GM19397 (cell line): Measurements from ENCODE around the gene SERGEF.

Experiments
- ATAC-seq: cut with Tn5 transposase; IDR thresholded peaks from one replicate; pipeline ENCODE4 v1.9.1; 2021; ENCODE audit warnings: mild to moderate bottlenecking, moderate library complexity; ENCODE audit not compliant: unreplicated experiment

Gene SERGEF

DNA sequence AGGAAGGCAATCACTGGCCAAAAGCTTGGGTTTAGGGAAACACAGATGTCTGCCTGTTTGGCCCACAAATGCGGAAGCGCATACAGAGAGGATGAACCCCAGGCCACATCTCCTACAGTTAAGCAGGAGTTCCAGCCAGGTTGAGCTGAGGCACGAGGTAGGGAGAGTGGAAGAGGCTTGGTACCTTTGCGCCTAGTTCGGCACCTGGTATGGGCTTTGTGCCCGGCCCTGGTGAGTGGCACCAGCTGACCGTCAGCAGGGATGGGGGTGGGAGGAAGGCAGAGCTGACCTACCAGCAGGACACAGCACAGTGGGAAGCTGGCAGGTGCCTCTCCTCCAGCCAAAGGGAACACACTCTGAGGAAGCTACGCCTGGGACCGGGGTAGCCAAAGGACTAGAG lies 220.7 kb downstream of the SERGEF start:
- ATAC-seq, result no peak

- ATAC-seq, result no peak
Measured at GRCh38 chr11:17791144-17791543, 221.7 kb downstream of the SERGEF start.

DNA sequence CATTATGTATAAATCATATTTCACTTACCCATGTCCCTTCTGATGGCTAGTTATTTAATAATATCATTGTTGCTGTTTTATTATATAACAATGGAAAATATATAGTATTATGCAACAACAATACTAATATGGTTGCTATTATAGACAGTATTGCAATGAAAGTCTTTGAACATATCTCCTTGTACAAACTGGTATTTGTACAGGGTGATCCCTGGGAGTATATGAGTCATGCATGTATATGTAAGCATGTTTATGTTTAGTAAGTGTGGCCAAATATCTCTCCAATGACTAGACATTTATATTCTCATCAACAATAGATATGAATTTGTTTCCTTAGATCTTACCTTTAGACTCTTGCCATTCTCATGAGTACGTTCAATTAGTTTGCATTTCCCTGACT lies 222.4 kb downstream of the SERGEF start:
- no peak for ATAC-seq

DNA sequence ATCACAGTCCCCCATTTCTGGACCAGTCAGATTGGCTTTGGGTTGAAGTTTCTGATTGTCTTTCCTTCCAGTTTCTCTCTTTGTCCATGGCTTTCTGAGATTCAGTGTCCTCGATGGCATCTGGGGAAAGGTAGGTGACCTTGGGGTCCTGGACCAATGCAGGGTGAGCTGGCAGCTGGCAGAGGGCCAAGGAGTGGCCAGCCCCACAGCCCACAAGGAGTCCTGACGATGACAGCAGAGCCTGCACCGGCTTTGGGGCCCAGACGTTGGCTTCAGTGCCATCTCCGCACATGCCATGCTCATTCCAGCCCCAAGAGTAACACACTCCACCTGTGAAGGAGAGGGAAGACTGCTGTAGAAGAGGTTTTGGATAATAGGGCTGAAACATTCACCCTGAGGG lies 224.8 kb downstream of the SERGEF start:
- ATAC-seq, result no peak

GRCh38 chr11:17786824-17787525 lies 225.9 kb downstream of the SERGEF start:
- no peak for ATAC-seq

DNA sequence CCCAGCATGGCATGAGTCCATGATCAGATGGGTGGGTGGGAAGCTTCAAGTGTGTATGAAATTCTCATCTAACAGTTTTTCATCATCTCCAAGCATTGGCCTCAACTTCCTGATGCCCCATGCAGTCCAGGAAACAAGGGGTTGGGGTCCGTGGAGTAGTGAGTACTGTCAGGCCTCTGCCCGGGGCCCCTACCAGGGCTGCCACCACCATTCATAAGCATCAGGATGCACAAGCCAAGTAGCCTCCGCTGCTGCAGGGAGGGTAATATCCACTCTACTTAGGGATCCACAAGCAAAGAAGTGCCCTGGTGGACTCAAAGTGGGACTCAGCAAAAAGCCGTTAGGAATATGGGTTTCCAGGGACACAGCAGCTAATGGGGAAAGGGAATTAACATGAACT lies 229.0 kb downstream of the SERGEF start:
- no peak for ATAC-seq

GRCh38 chr11:17782603-17783337 lies 230.1 kb downstream of the SERGEF start:
- ATAC-seq, result no peak

- ATAC-seq, result no peak
Measured at GRCh38 chr11:17782145-17782544, 230.7 kb downstream of the SERGEF start.

- no peak for ATAC-seq
Measured at GRCh38 chr11:17781626-17782025, 231.2 kb downstream of the SERGEF start.

DNA sequence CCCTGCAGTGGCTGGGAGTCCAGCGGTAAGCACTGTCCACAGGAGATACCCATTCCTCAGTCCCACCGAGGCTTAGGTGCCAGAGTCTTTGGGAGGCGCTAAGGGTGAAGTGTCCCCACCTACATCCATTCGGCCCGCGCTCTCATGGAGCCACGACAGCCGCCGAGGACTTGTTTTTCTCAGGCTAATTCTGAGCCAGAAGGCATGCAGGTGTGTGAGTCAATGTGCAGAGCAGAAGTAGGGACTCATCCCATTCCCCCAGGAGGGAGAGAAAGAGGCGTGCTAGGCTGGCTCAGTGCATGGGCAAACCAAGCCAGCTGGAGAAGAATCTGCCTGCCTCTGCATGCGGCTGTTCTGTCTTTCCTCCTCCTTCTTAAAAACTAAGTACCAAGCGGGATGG lies 231.6 kb downstream of the SERGEF start:
- no peak for ATAC-seq

DNA sequence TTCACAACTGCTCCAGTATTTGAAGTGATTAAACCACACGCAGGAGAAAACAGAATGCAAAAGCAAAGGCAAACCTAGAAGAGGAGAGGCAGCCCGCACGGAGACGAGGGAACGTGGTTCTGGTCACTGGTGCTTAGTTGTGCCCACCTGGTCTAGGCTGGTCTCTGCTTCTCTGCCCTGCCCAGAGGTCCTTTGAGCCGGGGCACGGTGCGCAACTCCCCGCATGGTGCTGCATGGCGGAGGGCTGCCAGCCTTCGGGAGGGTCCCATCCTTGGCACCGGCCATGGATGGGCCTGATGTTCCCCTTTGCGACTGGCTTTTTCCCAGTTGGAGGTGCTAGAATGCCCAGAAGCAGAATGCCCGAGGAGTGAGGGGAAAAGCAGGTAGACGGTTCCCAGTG lies 232.2 kb downstream of the SERGEF start:
- no peak for ATAC-seq

- ATAC-seq, result no peak
Measured at GRCh38 chr11:17779861-17780594, 232.8 kb downstream of the SERGEF start.

- no peak for ATAC-seq
Measured at GRCh38 chr11:17778956-17779860, 233.6 kb downstream of the SERGEF start.

- ATAC-seq, result no peak
Measured at GRCh38 chr11:17778352-17778751, 234.5 kb downstream of the SERGEF start.

GRCh38 chr11:17777738-17778091 lies 235.1 kb downstream of the SERGEF start:
- ATAC-seq, result no peak

- no peak for ATAC-seq
Measured at GRCh38 chr11:17777086-17777737, 235.6 kb downstream of the SERGEF start.

DNA sequence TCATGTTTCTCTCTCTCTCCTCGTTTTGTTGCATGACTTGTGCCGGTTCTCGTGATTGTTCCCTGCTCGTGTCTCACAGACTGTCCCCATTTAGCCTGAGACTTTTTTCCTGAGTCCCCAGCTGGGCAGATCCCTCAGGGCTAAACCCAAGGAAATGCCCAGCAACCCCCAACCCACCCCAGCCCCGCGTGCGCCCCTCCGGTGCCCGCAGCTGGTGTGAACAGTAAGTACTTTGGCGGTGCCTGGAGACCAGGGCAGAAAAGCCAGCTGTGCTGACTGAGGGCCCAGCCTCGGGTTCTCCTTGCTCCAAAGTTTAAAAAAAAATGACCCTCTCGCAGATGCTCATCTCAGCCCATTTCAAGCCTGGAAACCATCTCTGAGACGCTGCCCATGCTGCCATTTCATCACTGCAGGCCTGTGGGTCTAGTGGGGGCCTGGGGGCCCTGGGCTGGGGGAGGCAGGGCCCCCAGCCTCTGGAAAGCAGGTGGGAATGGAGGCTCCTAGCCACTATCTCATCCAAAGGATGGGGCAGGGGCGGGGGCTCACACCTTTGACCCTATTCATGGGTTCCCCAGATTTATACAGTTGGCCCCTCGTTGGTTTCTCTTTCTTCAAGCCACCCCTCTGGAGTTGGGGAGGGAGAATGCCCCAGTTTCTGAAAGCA lies 236.5 kb downstream of the SERGEF start:
- no peak for ATAC-seq

GRCh38 chr11:17775507-17776211 lies 237.2 kb downstream of the SERGEF start:
- no peak for ATAC-seq

DNA sequence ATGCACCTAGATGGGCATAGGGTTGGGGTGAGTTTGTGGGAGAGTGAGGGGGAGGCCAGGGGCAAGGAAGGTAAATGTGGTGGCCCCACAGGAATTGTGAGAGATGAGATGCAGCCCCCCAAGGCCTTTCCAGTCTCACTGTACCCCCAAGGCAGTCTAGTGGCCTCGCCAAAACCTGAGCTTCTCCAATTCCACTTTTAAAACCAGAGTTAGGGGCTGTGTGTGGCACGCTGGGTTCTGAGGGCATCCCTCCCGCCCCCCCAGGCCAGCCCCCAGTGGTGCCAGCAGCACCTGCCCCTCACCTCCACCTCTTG lies 237.9 kb downstream of the SERGEF start:
- no peak for ATAC-seq
